ENCODE measurements around the gene ASCC1. TPM values are rescaled to one million over a fixed set of nuclear protein-coding genes. Genes with fewer than 3 reads are reported as not detected.

ASCC1 gene
- total RNA-seq, 1 donor from 2014 or later: 49.5 TPM

- H3K4me2 ChIP-seq: no peak overlapping the region
These were observed 153.0 kb downstream of the ASCC1 start for GRCh38 chr10:72062832-72063702.

GRCh38 chr10:72062382-72062781, 153.7 kb downstream of the ASCC1 start:
- no peaks in the 10 kb centered on the region for H4K20me1 ChIP-seq (ENCODE audit: low read depth)
- no peaks in the 10 kb centered on the region for H3K9me3 Mint-ChIP-seq
- H3K4me3 ChIP-seq: no peak overlapping the region
- H3K36me3 Mint-ChIP-seq: no peaks in the 10 kb centered on the region
- no peak overlapping the region for H3K27ac ChIP-seq
- H3F3A ChIP-seq (ENCODE audit: low read depth): no peaks in the 10 kb centered on the region
- no peak overlapping the region for H3K4me2 ChIP-seq
- H3K4me3 Mint-ChIP-seq: no peak overlapping the region
- DNase-seq (ENCODE audit: low spot score): no peak
- H2AFZ ChIP-seq (replicated peaks): no peak overlapping the region
- peaks cover 6% of the 10 kb centered on the region for H3K27me3 Mint-ChIP-seq (ENCODE audit: insufficient read depth, low read depth)
- no peak overlapping the region for H3K9ac ChIP-seq
- H3K9me3 ChIP-seq (ENCODE audit: low read depth): no peaks in the 10 kb centered on the region
- H3K4me1 Mint-ChIP-seq: peaks cover 65% of the 10 kb centered on the region
- peak overlapping the region; percentile 81 for H3K27ac Mint-ChIP-seq
- no peaks in the 10 kb centered on the region for H3K79me2 ChIP-seq (ENCODE audit: low read depth)
- no peaks in the 10 kb centered on the region for H3K27me3 ChIP-seq
- TF ChIP-seq EZH2phosphoT487 (IDR thresholded peaks at IDR 0.05) (no peak), CTCF (IDR thresholded peaks at IDR 0.05) (no peak), EZH2 (IDR thresholded peaks at IDR 0.05) (no peak)
- H3K4me1 ChIP-seq: peaks cover 5% of the 10 kb centered on the region
- no peaks in the 10 kb centered on the region for H3K36me3 ChIP-seq

More at GRCh38 chr10:72062832-72063702, 153.0 kb downstream of the ASCC1 start:
- no peaks in the 10 kb centered on the region for H3K36me3 Mint-ChIP-seq
- Histone ChIP-seq H3K9ac (no peak overlapping the region), H2AFZ (replicated peaks) (no peak overlapping the region), H3K4me3 (no peak overlapping the region), H3K9me3 (ENCODE audit: low read depth) (no peaks in the 10 kb centered on the region), H3F3A (ENCODE audit: low read depth) (no peaks in the 10 kb centered on the region), H4K20me1 (ENCODE audit: low read depth) (no peaks in the 10 kb centered on the region), H3K27me3 (no peaks in the 10 kb centered on the region), H3K36me3 (no peaks in the 10 kb centered on the region), H3K4me1 (peaks cover 5% of the 10 kb centered on the region), H3K79me2 (ENCODE audit: low read depth) (no peaks in the 10 kb centered on the region), H3K27ac (no peak overlapping the region)
- no peak overlapping the region for H3K27ac Mint-ChIP-seq
- no peaks in the 10 kb centered on the region for H3K9me3 Mint-ChIP-seq
- no peak for DNase-seq (ENCODE audit: low spot score)
- no peak for TF ChIP-seq EZH2 (IDR thresholded peaks at IDR 0.05)
- H3K4me3 Mint-ChIP-seq: peak overlapping the region; percentile 46
- H3K27me3 Mint-ChIP-seq (ENCODE audit: insufficient read depth, low read depth): peaks cover 6% of the 10 kb centered on the region
- peaks cover 66% of the 10 kb centered on the region for H3K4me1 Mint-ChIP-seq

- H3K36me3 Mint-ChIP-seq: no peaks in the 10 kb centered on the region
- Histone ChIP-seq H3K9me3 (ENCODE audit: low read depth) (no peaks in the 10 kb centered on the region), H3K4me2 (no peak overlapping the region), H3K36me3 (no peaks in the 10 kb centered on the region), H4K20me1 (ENCODE audit: low read depth) (no peaks in the 10 kb centered on the region), H2AFZ (replicated peaks) (no peak overlapping the region), H3K9ac (no peak overlapping the region), H3K4me3 (no peak overlapping the region), H3K4me1 (peaks cover 7% of the 10 kb centered on the region), H3K27me3 (no peaks in the 10 kb centered on the region), H3F3A (ENCODE audit: low read depth) (no peaks in the 10 kb centered on the region), H3K27ac (no peak overlapping the region), H3K79me2 (ENCODE audit: low read depth) (no peaks in the 10 kb centered on the region)
- no peak overlapping the region for H3K4me3 Mint-ChIP-seq
- TF ChIP-seq CTCF (IDR thresholded peaks at IDR 0.05): no peak
- no peak for TF ChIP-seq EZH2 (IDR thresholded peaks at IDR 0.05)
- H3K9me3 Mint-ChIP-seq: no peaks in the 10 kb centered on the region
- H3K27me3 Mint-ChIP-seq (ENCODE audit: insufficient read depth, low read depth): peaks cover 8% of the 10 kb centered on the region
- H3K27ac Mint-ChIP-seq: peak overlapping the region; percentile 89
- peaks cover 62% of the 10 kb centered on the region for H3K4me1 Mint-ChIP-seq
- no peak for DNase-seq (ENCODE audit: low spot score)
These were observed 154.1 kb downstream of the ASCC1 start for GRCh38 chr10:72061930-72062329.

GRCh38 chr10:72061491-72061890, 154.6 kb downstream of the ASCC1 start:
- H3K36me3 ChIP-seq: no peaks in the 10 kb centered on the region
- no peaks in the 10 kb centered on the region for H3K36me3 Mint-ChIP-seq
- no peak overlapping the region for H3K27ac Mint-ChIP-seq
- no peak overlapping the region for H3K4me3 Mint-ChIP-seq
- H2AFZ ChIP-seq (replicated peaks): peak overlapping the region; percentile 45
- H3K9me3 Mint-ChIP-seq: no peaks in the 10 kb centered on the region
- H3F3A ChIP-seq (ENCODE audit: low read depth): no peaks in the 10 kb centered on the region
- DNase-seq (ENCODE audit: low spot score): peak; percentile 59
- peaks cover 61% of the 10 kb centered on the region for H3K4me1 Mint-ChIP-seq
- no peak overlapping the region for H3K9ac ChIP-seq
- H3K4me2 ChIP-seq: no peak overlapping the region
- TF ChIP-seq EZH2phosphoT487 (IDR thresholded peaks at IDR 0.05) (no peak), CTCF (IDR thresholded peaks at IDR 0.05) (peak; percentile 54), EZH2 (IDR thresholded peaks at IDR 0.05) (no peak)
- peaks cover 8% of the 10 kb centered on the region for H3K27me3 Mint-ChIP-seq (ENCODE audit: insufficient read depth, low read depth)
- H3K9me3 ChIP-seq (ENCODE audit: low read depth): no peaks in the 10 kb centered on the region
- no peaks in the 10 kb centered on the region for H3K79me2 ChIP-seq (ENCODE audit: low read depth)
- no peaks in the 10 kb centered on the region for H3K27me3 ChIP-seq
- no peak overlapping the region for H3K27ac ChIP-seq
- no peaks in the 10 kb centered on the region for H4K20me1 ChIP-seq (ENCODE audit: low read depth)
- peaks cover 7% of the 10 kb centered on the region for H3K4me1 ChIP-seq
- no peak overlapping the region for H3K4me3 ChIP-seq

Measured in neural progenitor cell (in vitro differentiated cells).